Right lung (tissue), 5 donors: ENCODE results near the gene CGB3. TPM values are rescaled to one million over a fixed set of nuclear protein-coding genes. Genes with fewer than 3 reads are reported as not detected.

Experiments
- DNase-seq, 2 donors: peaks; one replicate each; pipeline ENCODE4 v3.0.0-alpha.2; 2013
- polyA plus RNA-seq, 5 donors: library from polyadenylated mRNA; unstranded; fragments of 120-200 nt; gene quantifications; one replicate each; pipeline versions ENCODE4 v1.2.1 to v1.2.3, GENCODE V29; 2013; ENCODE audit warnings: inconsistent platforms in 1 of 5, low replicate concordance in 1 of 5; ENCODE audit not compliant: insufficient read length in 5 of 5, insufficient read depth in 1 of 5

CGB3 gene
- polyA plus RNA-seq, 5 donors = not detected

GRCh38 chr19:49016067-49016839 lies 7.9 kb downstream of the CGB3 start:
- no peak for DNase-seq

- DNase-seq = no peak
Measured at GRCh38 chr19:49014870-49015255, 9.3 kb downstream of the CGB3 start.

- DNase-seq = no peak
Measured at GRCh38 chr19:49014123-49014869, 9.8 kb downstream of the CGB3 start.

GRCh38 chr19:49011194-49011593 lies 12.9 kb downstream of the CGB3 start:
- no peak for DNase-seq

- DNase-seq = no peak
Measured at GRCh38 chr19:49010453-49010852, 13.7 kb downstream of the CGB3 start.

- no peak for DNase-seq
Measured at GRCh38 chr19:49009828-49010227, 14.3 kb downstream of the CGB3 start.

- DNase-seq = no peak
Measured at GRCh38 chr19:49006905-49007304, 17.2 kb downstream of the CGB3 start.

GRCh38 chr19:49004964-49005614 lies 19.0 kb downstream of the CGB3 start:
- DNase-seq = no peak

GRCh38 chr19:49004133-49004532 lies 20.0 kb downstream of the CGB3 start:
- DNase-seq = no peak

GRCh38 chr19:48999481-49000325 lies 24.4 kb downstream of the CGB3 start:
- DNase-seq = no peak

- DNase-seq = no peak
Measured at GRCh38 chr19:48997972-48998371, 26.2 kb downstream of the CGB3 start.

GRCh38 chr19:48994035-48994386 lies 30.1 kb downstream of the CGB3 start:
- no peak for DNase-seq

- peak; percentile 100 for DNase-seq
Measured at GRCh38 chr19:48993175-48994034, 30.7 kb downstream of the CGB3 start, which contains the start of the genes GYS1 and RUVBL2. GYS1 (minus strand) TSS chr19:48993309; CDS start chr19:48993112, 197 bp downstream. RUVBL2 (plus strand) TSS chr19:48993887; CDS start chr19:48993912, 25 bp downstream.

GRCh38 chr19:48992581-48993174 lies 31.5 kb downstream of the CGB3 start:
- no peak for DNase-seq

GRCh38 chr19:48991873-48992580 lies 32.1 kb downstream of the CGB3 start:
- peak; percentile 27 to 61 for DNase-seq

GRCh38 chr19:48991011-48991609 lies 33.0 kb downstream of the CGB3 start:
- DNase-seq = no peak

- no peak for DNase-seq
Measured at GRCh38 chr19:48990400-48990799, 33.7 kb downstream of the CGB3 start.

- no peak for DNase-seq
Measured at GRCh38 chr19:48989701-48990291, 34.3 kb downstream of the CGB3 start.

GRCh38 chr19:48988860-48989259 lies 35.3 kb downstream of the CGB3 start:
- no peak for DNase-seq
